Kidney (tissue), 14 donors: ENCODE data around the gene RSBN1. TPM values are rescaled to one million over a fixed set of nuclear protein-coding genes. Genes with fewer than 3 reads are reported as not detected.
A peak's percentile ranks its signal among the peaks of the same experiment; 100 is the strongest.

Experiments used
- DNase-seq, 5 donors: peaks; one replicate each; pipeline ENCODE4 v3.0.0-alpha.2; 2013 to 2020
- FAIRE-seq: peaks from 2 replicates; lab custom pipeline; 2012; peaks lifted over from hg19 to GRCh38; lab: Jason Lieb, UNC
- H3K27ac ChIP-seq, 2 donors: one replicate each; pipeline ENCODE4 v1.7.0; 2013; ENCODE audit warnings: low read depth in 2 of 2, low read length in 2 of 2, inconsistent platforms in 1 of 2
- H3K27me3 ChIP-seq: one replicate; pipeline ENCODE4 v1.7.1; 2013; ENCODE audit warnings: low read length, inconsistent platforms; ENCODE audit not compliant: control insufficient read depth, insufficient read depth
- H3K36me3 ChIP-seq, 3 donors: one replicate each; pipeline versions ENCODE4 v1.7.0 to v1.7.1; 2013; ENCODE audit warnings: low read length in 3 of 3, control low read depth in 1 of 3, inconsistent platforms in 1 of 3; ENCODE audit not compliant: insufficient read depth in 3 of 3, control insufficient read depth in 2 of 3
- H3K4me1 ChIP-seq, 3 donors: one replicate each; pipeline versions ENCODE4 v1.7.0 to v1.7.1; 2013; ENCODE audit warnings: low read length in 3 of 3, inconsistent platforms in 1 of 3, low read depth in 1 of 3; ENCODE audit not compliant: control insufficient read depth in 2 of 3, insufficient read depth in 2 of 3
- H3K4me3 ChIP-seq, 3 donors: one replicate each; pipeline versions ENCODE4 v1.7.0 to v1.8.1; 2013; ENCODE audit warnings: low read length in 3 of 3, control low read depth in 1 of 3, inconsistent platforms in 1 of 3
- H3K9ac ChIP-seq, 3 donors: one replicate each; pipeline versions ENCODE4 v1.7.0 to v1.7.1; 2013; ENCODE audit warnings: low read length in 3 of 3, control low read depth in 1 of 3, inconsistent platforms in 1 of 3
- H3K9me3 ChIP-seq, 3 donors: one replicate each; pipeline versions ENCODE4 v1.7.0 to v1.7.1; 2013; ENCODE audit warnings: low read length in 3 of 3, control low read depth in 1 of 3, inconsistent platforms in 1 of 3; ENCODE audit not compliant: control insufficient read depth in 2 of 3, insufficient read depth in 1 of 3
- intact Hi-C: fragments of 100-400 bp; cut with DNase I; formaldehyde crosslinking; loops from one replicate; pipeline ENCODE4 v1.11.1; 2022
- polyA plus RNA-seq: library from polyadenylated mRNA; stranded (reverse); fragments of 350-450 nt; fragmentation: Illumina TruSeq; extraction: RNeasy Lipid Tissue Mini Kit (QIAGEN cat#74804); gene quantifications from one replicate; pipeline ENCODE4 v1.2.3, GENCODE V29; 2014; ENCODE audit warnings: low read depth, low replicate concordance; ENCODE audit not compliant: insufficient read depth
- total RNA-seq: library from RNA; stranded (reverse); fragmentation: NEBNext Ultra II Directional; extraction: Animal tissue kit (Norgen Biotek cat#: 25700); gene quantifications from one replicate; pipeline ENCODE4 v1.2.1, GENCODE V29; 2021
- TF ChIP-seq, protein P1 (sequence below): IDR thresholded peaks from 3 replicates; pipeline ENCODE4 v1.5.1; 2012; ENCODE audit warnings: mild to moderate bottlenecking, moderate library complexity, borderline replicate concordance; ENCODE audit not compliant: insufficient read depth; ENCODE audit errors: extremely low read depth
- donor health status: control.
- donor health status: control.
- donor health status: control.
- donor health status: control.
- donor health status: control.
- donor health status: DM: yes; HTN: yes; CAD: no.
- donor health status: Normal renal cell carcinoma (clear cell type).

RSBN1 gene
- total and polyA plus RNA-seq, 2 donors from 2014 or later: 4.0 to 22.0 TPM

DNA sequence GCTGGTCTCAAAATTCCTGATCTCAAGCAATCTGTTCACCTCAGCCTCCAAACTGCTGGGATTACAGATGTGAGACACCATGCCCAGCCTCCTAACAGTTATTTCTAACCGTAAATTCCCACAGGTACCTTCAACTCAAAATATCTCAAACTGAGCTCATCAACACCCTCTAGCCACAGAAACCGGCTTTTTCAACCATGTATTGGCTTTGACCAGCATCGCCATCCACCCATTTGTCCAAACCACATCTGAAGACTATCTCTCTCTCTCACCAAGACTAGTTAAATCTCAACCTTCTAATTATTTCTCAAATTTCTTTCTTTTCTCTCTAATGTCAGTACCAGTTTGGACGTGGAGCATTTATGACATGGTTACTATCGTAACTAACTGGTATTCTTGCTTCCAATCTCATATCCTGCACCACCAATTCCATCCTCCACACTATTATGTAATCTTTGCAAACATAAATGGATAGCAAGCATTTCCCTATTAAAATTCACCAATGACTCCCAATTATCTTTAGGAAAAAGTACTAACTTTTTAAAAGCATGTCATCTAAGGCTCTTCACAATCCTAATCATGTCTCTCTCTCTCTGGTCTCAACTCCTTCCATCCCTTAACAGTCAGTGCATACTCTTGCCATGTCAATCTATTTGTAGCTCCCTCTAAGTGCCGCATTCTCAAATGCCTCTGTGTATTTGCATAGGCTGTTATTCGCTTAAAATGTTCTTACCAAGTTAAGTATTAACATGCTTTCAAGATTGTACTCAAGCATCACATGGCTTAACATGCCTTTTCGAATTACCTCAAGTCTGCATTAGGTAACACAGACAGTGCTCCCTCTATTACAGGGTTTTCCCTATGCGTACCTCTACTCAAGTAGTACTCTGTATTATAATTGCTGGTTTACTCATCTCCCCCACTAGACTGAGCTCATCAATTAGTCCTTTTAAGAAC is 18.1 kb downstream of the RSBN1 start:
- Histone ChIP-seq H3K4me1 (peaks cover 0 to 20% (median 13%) of the 10 kb centered on the region in 3 donors), H3K36me3 (peaks cover 3 to 7% (median 6%) of the 10 kb centered on the region in 3 donors), H3K27ac (peak overlapping the region; percentile 37), H3K4me3 (peak overlapping the region in 1 of 3 donors; percentile 4), H3K9ac (peak overlapping the region in 1 of 3 donors; percentile 6), H3K9me3 (no peaks in the 10 kb centered on the region), H3K27me3 (no peaks in the 10 kb centered on the region)
- FAIRE-seq: peak; percentile 80
- peak in 2 of 5 donors; percentile 36 to 55 for DNase-seq
- TF ChIP-seq, protein P1, sequence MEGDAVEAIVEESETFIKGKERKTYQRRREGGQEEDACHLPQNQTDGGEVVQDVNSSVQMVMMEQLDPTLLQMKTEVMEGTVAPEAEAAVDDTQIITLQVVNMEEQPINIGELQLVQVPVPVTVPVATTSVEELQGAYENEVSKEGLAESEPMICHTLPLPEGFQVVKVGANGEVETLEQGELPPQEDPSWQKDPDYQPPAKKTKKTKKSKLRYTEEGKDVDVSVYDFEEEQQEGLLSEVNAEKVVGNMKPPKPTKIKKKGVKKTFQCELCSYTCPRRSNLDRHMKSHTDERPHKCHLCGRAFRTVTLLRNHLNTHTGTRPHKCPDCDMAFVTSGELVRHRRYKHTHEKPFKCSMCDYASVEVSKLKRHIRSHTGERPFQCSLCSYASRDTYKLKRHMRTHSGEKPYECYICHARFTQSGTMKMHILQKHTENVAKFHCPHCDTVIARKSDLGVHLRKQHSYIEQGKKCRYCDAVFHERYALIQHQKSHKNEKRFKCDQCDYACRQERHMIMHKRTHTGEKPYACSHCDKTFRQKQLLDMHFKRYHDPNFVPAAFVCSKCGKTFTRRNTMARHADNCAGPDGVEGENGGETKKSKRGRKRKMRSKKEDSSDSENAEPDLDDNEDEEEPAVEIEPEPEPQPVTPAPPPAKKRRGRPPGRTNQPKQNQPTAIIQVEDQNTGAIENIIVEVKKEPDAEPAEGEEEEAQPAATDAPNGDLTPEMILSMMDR: no peak
- intact Hi-C loops: no loop called here

DNA sequence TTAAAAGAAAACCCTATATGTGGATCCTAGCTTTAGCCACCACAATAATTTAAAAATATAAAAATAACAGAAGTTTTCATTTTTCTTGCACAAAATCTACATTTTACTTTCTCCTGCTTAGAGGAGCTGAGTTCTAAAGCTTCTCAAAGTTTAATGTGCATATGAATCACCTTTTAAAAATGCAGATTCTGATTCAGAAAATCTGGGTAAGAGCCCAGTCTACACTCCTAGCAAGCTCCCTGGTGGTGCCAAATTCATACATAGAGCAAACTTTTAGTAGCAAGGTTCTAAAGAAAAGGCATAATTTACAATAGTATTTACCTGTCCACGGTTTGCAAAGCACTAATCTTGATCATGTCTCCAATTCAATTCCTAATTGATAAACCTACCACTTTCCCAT is 19.3 kb downstream of the RSBN1 start:
- TF ChIP-seq, protein P1: no peak
- no peaks in the 10 kb centered on the region for H3K27me3 ChIP-seq
- H3K9me3 ChIP-seq: no peaks in the 10 kb centered on the region
- no peak for FAIRE-seq
- H3K4me1 ChIP-seq: peaks cover 0 to 20% (median 13%) of the 10 kb centered on the region in 3 donors
- H3K36me3 ChIP-seq: peaks cover 3 to 7% (median 6%) of the 10 kb centered on the region in 3 donors
- no peak overlapping the region for H3K27ac ChIP-seq
- no peak overlapping the region for H3K4me3 ChIP-seq
- DNase-seq: no peak
- intact Hi-C loops: no loop called here
- no peak overlapping the region for H3K9ac ChIP-seq

DNA sequence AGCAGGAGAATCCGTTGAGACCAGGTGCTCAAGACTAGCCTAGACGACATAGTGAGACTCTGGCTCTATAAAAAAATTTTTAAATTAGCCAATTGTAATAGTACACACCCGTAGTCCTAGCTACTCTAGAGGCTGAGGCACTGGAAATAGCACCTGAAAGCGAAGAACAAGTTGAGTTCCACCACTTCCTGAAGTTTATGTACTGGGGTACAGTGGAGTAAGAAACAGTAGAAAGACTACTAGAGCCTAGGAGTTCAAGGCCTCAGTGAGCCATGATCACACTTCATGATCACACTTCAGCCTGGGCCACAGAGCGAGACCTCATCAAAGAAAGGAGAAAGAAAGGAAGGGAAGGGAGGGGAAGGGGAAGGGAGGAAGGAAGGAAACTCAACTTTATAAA is 19.8 kb downstream of the RSBN1 start:
- H3K36me3 ChIP-seq: peaks cover under 1 to 7% (median 6%) of the 10 kb centered on the region in 3 donors
- no peak for FAIRE-seq

More for the DNA sequence above, 19.8 kb downstream of the RSBN1 start:
- Histone ChIP-seq H3K27me3 (no peaks in the 10 kb centered on the region), H3K9me3 (no peaks in the 10 kb centered on the region), H3K4me3 (no peak overlapping the region), H3K4me1 (peaks cover 0 to 20% (median 13%) of the 10 kb centered on the region in 3 donors), H3K27ac (no peak overlapping the region), H3K9ac (no peak overlapping the region)
- no peak for DNase-seq
- TF ChIP-seq, protein P1: no peak
- intact Hi-C loops: no loop called here
